Rectal smooth muscle tissue (tissue), 1 donor: Measurements from ENCODE around the gene PPM1M.

Source experiments
- H3K27ac ChIP-seq: one replicate; pipeline ENCODE4 v1.7.0; 2013; ENCODE audit warnings: low read depth, low read length, inconsistent platforms
- H3K27me3 ChIP-seq: one replicate; pipeline ENCODE4 v1.7.0; 2013; ENCODE audit warnings: low read length; ENCODE audit not compliant: control insufficient read depth, insufficient read depth
- H3K36me3 ChIP-seq: one replicate; pipeline ENCODE4 v1.7.0; 2013; ENCODE audit warnings: low read length; ENCODE audit not compliant: control insufficient read depth, insufficient read depth
- H3K4me1 ChIP-seq: one replicate; pipeline ENCODE4 v1.7.0; 2013; ENCODE audit warnings: low read length; ENCODE audit not compliant: control insufficient read depth, insufficient read depth
- H3K4me3 ChIP-seq: one replicate; pipeline ENCODE4 v1.7.0; 2013; ENCODE audit warnings: low read length
- H3K9ac ChIP-seq: one replicate; pipeline ENCODE4 v1.7.0; 2013; ENCODE audit warnings: low read length

Gene PPM1M

GRCh38 chr3:52228266-52228665 is 17.3 kb upstream of the PPM1M start:
- H3K27me3 ChIP-seq: no peaks in the 10 kb centered on the region

GRCh38 chr3:52228751-52229291 is 16.7 kb upstream of the PPM1M start:
- Histone ChIP-seq H3K27me3 (no peaks in the 10 kb centered on the region), H3K9ac (no peak overlapping the region), H3K4me3 (no peak overlapping the region), H3K4me1 (no peaks in the 10 kb centered on the region), H3K27ac (no peak overlapping the region), H3K36me3 (peaks cover 28% of the 10 kb centered on the region)

More at GRCh38 chr3:52228266-52228665, 17.3 kb upstream of the PPM1M start:
- Histone ChIP-seq H3K27ac (no peak overlapping the region), H3K36me3 (peaks cover 28% of the 10 kb centered on the region), H3K4me3 (no peak overlapping the region), H3K9ac (no peak overlapping the region), H3K4me1 (no peaks in the 10 kb centered on the region)

GRCh38 chr3:52229656-52230055 is 15.9 kb upstream of the PPM1M start:
- no peak overlapping the region for H3K9ac ChIP-seq
- peaks cover 34% of the 10 kb centered on the region for H3K36me3 ChIP-seq
- H3K27ac ChIP-seq: no peak overlapping the region
- H3K27me3 ChIP-seq: no peaks in the 10 kb centered on the region
- no peaks in the 10 kb centered on the region for H3K4me1 ChIP-seq
- no peak overlapping the region for H3K4me3 ChIP-seq

- Histone ChIP-seq H3K27ac (no peak overlapping the region), H3K4me3 (no peak overlapping the region), H3K9ac (no peak overlapping the region), H3K27me3 (no peaks in the 10 kb centered on the region), H3K4me1 (peaks cover 1% of the 10 kb centered on the region), H3K36me3 (peaks cover 34% of the 10 kb centered on the region)
Observed at GRCh38 chr3:52230461-52230860, 15.1 kb upstream of the PPM1M start.

- Histone ChIP-seq H3K27me3 (no peaks in the 10 kb centered on the region), H3K27ac (no peak overlapping the region), H3K4me3 (no peak overlapping the region), H3K36me3 (peaks cover 34% of the 10 kb centered on the region), H3K4me1 (peaks cover 4% of the 10 kb centered on the region), H3K9ac (no peak overlapping the region)
Observed at GRCh38 chr3:52230889-52231499, 14.6 kb upstream of the PPM1M start.

GRCh38 chr3:52231502-52232278 is 13.9 kb upstream of the PPM1M start:
- H3K27me3 ChIP-seq: no peaks in the 10 kb centered on the region
- H3K36me3 ChIP-seq: peaks cover 34% of the 10 kb centered on the region
- H3K4me3 ChIP-seq: peak overlapping the region; percentile 21
- H3K27ac ChIP-seq: no peak overlapping the region
- H3K4me1 ChIP-seq: peaks cover 5% of the 10 kb centered on the region
- no peak overlapping the region for H3K9ac ChIP-seq

- Histone ChIP-seq H3K4me1 (peaks cover 12% of the 10 kb centered on the region), H3K4me3 (no peak overlapping the region), H3K36me3 (peaks cover 34% of the 10 kb centered on the region), H3K9ac (no peak overlapping the region), H3K27me3 (no peaks in the 10 kb centered on the region), H3K27ac (no peak overlapping the region)
Observed at GRCh38 chr3:52232279-52233107, 13.1 kb upstream of the PPM1M start.

GRCh38 chr3:52233108-52233591 is 12.4 kb upstream of the PPM1M start:
- no peaks in the 10 kb centered on the region for H3K27me3 ChIP-seq
- H3K36me3 ChIP-seq: peaks cover 34% of the 10 kb centered on the region
- no peak overlapping the region for H3K9ac ChIP-seq
- H3K4me1 ChIP-seq: peaks cover 18% of the 10 kb centered on the region
- no peak overlapping the region for H3K4me3 ChIP-seq
- H3K27ac ChIP-seq: no peak overlapping the region

GRCh38 chr3:52233968-52234367 is 11.6 kb upstream of the PPM1M start:
- peaks cover 21% of the 10 kb centered on the region for H3K4me1 ChIP-seq
- H3K9ac ChIP-seq: no peak overlapping the region
- no peaks in the 10 kb centered on the region for H3K27me3 ChIP-seq
- H3K27ac ChIP-seq: no peak overlapping the region
- H3K4me3 ChIP-seq: no peak overlapping the region
- peaks cover 33% of the 10 kb centered on the region for H3K36me3 ChIP-seq

GRCh38 chr3:52234516-52235447 is 10.8 kb upstream of the PPM1M start:
- peaks cover 21% of the 10 kb centered on the region for H3K4me1 ChIP-seq
- no peak overlapping the region for H3K9ac ChIP-seq
- H3K27me3 ChIP-seq: no peaks in the 10 kb centered on the region
- H3K4me3 ChIP-seq: no peak overlapping the region
- peaks cover 24% of the 10 kb centered on the region for H3K36me3 ChIP-seq
- H3K27ac ChIP-seq: no peak overlapping the region

GRCh38 chr3:52236424-52236886 is 9.1 kb upstream of the PPM1M start:
- Histone ChIP-seq H3K4me1 (peaks cover 24% of the 10 kb centered on the region), H3K27ac (peak overlapping the region; percentile 10), H3K9ac (no peak overlapping the region), H3K27me3 (no peaks in the 10 kb centered on the region), H3K4me3 (no peak overlapping the region), H3K36me3 (peaks cover 11% of the 10 kb centered on the region)
